NCI-H510A treated with DMSO at 0.1 percent for 48 hours (cell line): ENCODE results near the gene ZNF579.
A peak's percentile ranks its signal among the peaks of the same experiment; 100 is the strongest.
"Not testable (repeated sequence)": the region's sequence is repeated elsewhere in the genome, so short reads cannot be mapped to it uniquely, and the experiment has no call there.

ENCODE experiments used
- DNase-seq: peaks from one replicate; lab custom pipeline; 2025; lab: John Stamatoyannopoulos, UW

Gene ZNF579

DNA sequence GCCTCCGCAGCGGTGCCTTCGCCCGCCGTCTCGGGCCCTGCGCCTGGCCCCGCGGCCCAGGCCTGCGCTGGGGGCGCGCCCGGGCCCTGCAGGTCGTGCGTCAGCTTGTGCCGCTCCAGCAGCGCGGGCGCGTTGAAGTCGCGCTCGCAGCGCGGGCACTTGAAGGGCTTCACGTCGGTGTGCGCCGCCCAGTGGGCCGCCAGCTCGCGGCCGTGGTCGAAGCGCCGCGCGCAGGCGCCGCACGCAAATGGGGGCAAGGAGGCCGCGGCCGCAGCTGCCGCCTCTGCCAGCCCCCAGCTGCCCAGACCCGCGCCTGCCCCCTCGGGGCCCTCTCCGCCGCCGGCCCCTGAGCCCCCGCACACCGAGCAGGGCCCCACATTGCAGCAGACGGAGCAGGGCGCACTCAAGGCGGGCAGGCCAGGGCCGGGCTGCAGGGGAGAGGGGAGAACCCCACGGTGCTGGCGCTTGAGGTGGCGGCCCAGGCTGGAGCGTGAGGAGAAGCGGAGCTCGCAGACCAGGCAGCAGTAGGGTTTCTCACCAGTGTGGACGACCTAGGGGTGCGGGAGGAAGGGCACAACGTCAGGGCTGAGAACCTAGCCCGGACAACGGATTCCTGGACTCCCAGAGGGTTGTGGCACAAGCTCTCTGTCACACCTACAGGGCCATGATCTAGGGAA is 12.6 kb upstream of the ZNF579 start:
- DNase-seq: no peak

DNA sequence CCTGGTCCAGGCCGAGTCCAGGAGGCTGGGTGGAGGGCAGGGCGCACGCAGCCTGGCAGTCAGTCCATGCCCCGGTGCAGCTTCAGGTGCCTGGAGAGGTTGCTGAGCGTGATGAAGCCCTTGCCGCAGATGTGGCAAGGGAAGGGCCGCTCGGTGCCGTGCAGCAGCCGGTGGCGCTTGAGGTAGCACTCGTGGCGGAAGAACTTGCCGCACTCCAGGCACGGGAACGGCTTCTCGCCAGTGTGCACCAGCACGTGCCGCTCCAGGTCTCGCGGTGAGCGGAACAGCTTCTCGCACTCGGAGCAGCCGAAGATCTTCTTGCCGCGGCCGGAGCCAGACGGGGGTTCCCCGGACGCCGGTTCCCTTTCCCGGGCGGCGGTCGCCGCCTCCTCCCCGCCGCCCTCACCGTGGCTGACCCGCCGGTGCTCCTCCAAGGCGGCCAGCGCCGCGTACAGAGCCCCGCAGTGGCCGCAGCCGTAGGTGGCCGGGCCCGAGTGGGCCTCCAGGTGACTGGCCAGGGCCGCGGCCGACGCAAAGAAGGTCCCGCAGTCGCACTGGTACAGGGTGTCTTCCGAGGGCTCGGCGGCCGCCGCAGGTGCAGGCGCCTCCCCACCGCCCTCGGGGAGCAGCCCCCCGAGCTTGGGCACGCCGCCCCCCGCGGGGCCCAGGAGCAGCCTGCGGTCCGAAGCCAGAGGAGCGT is 11.9 kb upstream of the ZNF579 start:
- DNase-seq: no peak

DNA sequence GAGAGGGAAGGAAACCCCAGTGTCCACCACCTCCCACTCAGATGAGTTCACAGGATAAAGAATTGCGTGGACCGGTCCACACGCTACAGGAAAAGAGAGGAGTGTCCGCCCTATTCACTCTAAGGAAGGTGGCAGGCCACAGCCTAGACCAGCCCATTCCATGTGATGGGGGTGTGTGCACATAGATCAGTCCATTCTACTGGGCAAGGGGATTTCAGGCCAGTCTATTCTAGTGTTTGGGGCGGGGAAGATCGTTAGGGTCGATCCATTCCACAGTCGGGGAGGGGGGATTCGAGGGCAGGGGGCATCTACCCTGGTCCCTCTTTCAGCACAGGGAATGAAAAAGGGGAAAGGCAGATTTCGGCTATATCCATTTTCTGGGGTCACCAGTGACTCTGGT is 10.9 kb upstream of the ZNF579 start:
- DNase-seq: no peak

DNA sequence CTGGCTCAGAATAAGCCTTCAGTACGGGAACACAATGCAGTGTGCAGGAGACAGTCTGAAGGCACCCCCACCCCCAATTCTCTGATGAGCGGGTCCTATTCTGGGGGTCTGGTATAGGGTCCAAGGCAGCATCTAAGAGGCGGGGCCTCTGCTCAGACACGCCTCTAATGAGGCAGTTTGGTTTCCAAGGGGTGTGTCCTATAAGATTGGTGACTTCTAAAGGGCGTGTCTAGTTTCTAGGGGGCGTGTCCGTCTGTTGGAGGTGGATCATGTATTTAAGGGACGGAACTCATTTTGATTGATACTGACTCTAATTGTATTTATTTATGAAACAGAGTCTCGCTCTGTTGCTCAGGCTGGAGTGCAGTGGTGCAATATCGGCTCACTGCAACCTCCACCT is 10.0 kb upstream of the ZNF579 start:
- no peak for DNase-seq

DNA sequence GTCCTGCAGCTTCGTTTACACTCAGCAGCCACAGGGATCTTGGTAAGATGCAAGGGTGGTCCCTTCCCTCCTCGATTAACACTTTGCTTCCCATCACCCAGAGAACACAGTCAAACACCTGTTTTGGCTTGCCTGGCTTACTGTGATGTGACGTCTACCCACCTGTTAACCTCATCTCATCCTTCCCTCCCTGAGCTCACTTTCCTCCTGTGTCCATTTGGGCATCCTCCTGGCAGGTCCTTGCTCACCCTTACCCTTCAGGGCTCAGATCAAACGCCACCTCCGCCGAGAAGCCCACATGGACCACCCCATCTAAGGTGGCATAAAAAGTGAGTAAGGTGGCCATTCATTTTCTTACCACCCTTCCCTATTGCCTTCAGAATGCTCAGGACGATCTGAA is 9.5 kb upstream of the ZNF579 start:
- no peak for DNase-seq

DNA sequence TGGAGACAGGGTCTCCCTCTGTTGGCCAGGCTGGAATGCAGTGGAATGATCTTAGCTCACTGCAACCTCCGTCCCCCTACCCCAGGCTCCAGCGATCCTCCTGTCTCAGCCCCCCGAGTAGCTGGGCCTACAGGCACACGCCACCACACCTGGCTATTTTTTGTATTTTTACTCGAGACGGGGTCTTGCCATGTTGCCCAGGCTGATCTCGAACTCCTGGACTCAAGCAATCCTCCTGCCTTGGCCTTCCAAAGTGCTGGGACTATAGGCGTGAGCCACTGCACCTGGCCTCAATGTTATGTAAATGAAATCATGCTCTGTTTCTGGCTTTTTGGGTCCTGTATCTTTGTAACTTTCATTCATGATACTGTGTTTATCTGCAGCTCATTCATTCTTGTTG is 8.1 kb upstream of the ZNF579 start:
- no peak for DNase-seq

DNA sequence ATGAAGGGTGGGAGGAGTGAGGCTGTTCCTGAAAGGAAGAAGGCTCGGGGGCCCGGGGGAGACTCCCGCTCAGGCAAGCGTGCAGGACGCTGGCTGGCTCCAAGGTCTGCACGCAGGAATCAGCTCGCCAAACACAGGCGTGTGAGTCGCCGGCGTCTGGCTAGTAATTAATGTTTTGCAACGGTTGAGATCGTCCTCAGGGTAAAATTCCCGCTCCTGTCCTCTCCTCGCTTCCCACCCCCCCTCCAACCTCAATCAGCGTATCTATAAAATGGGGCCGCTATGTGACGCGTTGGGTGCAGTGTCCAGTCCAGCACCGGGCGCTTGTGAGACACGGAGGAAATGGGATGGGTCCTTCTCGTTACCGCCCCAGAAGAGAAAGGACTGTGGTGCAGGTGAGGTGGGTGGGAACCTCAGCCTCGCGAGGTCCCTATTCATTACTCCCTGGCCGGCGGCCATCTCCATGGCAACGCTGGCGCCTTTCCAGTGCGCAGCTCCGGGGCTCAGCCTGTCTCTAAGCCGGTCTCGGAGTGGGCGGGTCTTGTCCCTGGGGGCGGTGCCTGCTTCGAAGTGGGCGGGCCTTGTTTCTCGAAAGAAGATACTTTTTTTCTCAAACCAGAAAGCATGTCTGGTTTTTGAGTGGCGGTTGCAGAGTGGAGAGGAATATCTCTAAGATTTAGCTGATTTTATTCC is 6.5 kb upstream of the ZNF579 start:
- peak; percentile 92 for DNase-seq

DNA sequence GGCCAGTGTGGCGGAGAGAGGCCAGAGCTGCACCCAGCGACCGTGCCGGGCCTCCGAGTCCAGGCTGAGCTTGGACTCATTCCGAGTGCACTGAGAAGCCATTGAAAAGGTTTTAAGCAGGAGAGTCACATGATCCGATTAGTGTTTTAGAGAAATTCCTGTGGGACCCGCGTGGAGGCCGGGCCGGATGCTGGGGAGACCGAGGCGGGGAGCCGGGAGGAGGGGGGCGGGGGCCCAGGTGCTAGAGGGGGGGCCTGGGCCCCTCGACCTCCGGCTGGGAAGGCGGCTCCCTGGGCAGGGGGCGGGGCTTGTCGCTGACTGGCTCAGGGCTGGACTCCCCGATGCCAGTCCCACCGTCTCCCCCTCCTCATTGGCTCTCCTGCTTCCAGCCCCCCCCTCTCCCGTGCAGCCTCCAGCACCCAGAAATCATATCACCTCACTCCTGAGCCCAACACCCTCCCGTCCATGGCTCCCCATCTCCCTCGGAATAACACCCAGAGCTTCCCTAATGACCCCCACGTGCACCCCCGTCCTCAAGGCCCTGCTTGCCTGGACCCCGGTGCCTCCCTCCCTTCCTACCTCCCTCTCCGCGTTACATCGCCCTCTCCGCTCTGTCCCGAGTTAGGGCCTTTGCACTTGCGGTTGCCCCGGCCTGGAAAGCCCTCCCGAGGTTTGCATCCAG is 5.2 kb upstream of the ZNF579 start:
- DNase-seq: peak; percentile 58

DNA sequence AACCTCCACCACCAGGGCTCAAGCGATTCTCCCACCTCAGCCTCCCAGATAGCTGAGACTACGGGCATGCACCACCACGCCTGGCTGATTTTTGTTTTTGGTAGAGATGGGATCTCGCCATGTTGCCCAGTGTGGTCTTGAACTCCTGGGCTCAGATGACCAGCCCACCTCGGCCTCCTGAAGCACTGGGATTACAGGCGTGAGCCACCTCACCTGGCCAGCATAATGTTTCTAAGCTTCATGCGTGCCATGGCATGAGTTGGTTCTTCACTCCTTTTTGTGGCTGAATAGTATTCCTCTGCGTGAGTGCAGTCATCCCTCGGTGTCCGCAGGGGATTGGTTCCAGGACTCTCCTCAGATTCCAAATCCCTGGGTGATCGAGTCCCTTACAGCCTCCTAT is 4.2 kb upstream of the ZNF579 start:
- DNase-seq: no peak

DNA sequence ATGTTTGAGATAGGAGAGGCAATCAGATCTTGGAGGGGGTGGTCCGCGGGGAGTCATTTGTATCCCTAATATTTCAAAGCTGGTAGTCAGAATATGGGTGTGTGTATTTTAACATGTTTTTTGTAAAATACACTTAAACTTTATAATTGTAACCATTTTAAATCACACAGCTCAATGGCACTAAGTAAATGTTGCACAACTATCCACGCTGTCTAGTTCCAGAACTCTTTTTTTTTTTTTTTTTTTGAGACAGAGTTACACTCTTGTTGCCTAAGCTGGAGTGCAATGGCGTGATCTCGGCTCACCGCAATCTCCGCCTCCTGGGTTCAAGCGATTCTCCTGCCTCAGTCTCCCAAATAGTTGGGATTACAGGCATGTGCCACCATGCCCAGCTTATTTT is 3.2 kb upstream of the ZNF579 start:
- DNase-seq: not testable (repeated sequence)

DNA sequence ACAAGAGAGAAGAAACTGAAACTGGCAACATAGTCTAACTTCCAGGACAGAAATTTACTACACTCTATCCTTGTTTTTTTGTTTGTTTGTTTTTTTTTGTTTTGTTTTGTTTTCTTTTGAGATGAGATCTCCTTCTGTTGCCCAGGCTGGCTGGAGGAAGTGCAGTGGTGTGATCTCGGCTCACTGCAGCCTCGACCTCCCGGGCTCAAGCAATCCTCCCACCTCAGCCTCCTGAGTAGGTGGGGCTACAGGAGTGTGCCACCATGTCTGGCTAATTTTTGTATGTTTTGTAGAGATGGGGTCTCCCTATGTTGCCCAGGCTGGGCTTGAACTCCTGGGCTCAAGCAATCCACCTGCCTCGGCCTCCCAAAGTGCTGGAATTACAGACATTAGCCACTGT is 1.6 kb upstream of the ZNF579 start:
- DNase-seq: not testable (repeated sequence)

DNA sequence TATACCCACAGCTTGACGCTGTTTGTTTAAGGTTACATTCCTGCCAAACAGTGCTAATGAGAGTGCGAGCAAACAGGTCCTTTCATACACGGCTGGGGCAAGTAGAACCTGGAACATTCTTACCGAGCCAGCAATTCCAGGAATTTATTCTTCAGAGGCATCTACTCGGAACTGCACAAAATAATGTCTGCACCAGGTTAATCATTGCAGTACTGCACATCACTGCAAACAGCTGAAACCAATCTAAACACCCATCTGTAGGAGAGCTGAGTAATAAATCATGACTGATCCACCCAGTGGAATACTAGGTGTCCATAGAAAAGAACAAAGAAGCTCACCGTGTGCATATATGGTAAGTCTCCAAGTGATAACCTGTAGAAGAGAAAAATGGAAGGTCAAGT is 1.2 kb upstream of the ZNF579 start:
- DNase-seq: peak; percentile 6

DNA sequence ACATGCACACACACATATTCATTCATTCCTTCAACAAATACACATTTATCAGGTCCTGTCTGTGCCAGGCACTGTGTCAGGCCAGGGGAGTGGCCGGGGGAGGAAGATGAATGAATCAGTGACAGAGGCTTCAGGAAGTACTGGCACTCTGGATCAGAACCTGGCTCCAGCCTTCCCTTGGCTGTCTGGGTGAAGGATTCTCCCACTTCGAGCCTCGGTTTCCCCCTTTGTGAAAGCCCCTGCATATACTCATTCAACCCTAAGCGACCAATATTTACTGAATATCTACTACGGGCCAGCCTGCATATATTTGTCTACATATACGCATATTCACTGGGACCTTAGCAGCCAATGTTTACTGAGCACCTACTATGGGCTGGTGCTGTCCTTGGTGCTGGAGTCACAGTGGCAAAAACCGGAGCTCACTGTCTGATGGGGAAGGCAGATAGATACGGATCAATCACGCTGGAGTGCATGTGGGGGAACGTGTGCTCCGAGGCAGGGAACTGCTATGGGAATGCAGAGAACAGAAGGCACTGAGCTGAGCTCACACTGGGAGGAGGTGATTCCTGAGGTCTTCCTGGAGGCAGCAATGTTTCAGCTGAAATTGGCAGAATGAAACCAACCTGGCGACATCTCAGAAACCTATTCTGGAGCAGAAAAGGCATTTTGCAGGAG is 636 bp upstream of the ZNF579 start:
- no peak for DNase-seq

DNA sequence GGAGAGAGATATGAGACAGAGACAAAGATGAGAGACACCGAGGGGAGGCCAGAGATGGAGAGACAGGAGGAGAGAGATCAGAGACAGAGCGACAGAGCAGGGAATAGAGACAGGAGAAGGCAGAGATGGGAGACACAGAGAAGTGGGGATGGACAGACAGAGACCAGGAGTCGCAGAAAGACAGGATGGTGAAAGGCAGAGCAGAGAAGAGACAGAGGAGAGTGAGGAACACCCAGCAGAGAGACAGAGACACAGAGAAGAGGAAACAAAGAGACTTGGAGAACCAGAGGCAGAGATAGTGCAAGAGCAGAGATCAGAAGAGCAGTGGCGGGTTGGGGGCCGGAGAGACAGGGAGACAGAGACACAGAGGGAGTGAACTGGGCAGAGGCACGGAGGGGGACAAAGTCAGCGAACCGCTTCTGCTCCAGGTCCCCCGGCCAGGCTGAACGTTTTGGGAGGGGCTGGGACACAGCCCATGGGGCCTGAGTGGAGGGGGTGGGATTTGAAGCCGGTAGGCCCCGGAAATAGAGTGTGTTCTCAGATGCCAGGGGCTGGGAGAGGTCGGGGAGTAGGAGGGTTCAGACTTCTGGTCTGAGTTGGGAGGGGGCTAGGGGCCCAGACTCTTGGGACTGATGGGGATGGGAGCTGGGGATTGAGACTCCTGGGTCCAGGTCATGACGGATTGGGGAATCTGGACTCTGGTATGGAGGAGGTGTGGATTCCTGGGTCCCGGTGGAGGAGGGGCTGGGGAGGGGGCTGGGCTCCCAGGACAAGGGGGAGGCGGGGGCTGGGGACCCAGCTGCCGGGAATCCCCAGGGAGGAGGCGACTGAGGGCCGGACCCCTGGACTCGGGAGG is 654 bp downstream of the ZNF579 start:
- DNase-seq: no peak

DNA sequence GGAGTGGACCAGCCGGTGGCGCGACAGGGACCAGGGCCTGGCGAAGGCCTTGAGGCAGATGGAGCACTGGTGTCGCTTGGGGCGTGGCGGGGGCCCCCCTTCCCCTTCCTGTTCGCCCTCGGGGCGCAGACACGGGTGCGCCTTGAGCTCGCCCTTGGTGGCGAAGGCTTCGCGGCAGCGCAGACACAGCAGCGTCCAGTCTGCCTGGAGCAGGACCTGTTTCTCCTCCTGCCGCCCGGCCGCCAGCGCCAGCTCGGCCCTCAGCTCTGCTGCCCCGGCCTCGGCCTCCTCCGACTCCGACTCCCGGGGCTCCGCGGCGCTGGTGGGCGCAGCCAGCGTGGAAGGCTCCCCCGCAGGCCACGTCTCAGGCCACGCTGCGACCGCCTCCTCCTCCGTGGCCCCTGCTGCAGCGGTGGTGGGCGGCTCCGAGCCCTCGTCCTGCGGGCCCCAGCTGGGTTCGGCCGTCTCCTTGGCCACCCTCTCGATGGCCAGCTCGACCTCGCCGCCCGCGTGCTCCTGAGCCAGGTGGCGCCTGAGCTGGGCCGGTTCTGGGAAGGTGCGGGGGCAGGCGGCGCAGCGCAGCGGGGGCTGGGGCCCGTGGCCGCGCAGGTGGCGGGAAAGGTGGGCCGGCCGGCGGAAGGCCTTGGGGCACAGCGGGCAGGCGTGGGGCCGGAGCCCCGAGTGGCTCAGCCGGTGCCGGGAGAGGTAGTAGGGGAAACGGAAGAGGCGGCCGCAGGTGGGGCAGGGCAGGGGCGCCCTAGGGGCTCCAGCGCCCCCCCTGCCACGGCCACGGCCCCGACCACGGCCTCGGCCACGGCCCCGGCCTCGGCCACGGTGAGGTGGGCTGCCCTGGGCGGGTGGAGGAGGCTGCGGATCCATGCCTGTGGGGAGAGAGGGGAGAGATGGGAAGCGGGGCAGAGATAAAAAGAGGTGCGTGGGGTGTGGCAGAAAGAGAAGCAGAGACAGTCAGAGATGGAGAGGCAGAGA is 1.6 kb downstream of the ZNF579 start:
- DNase-seq: no peak

DNA sequence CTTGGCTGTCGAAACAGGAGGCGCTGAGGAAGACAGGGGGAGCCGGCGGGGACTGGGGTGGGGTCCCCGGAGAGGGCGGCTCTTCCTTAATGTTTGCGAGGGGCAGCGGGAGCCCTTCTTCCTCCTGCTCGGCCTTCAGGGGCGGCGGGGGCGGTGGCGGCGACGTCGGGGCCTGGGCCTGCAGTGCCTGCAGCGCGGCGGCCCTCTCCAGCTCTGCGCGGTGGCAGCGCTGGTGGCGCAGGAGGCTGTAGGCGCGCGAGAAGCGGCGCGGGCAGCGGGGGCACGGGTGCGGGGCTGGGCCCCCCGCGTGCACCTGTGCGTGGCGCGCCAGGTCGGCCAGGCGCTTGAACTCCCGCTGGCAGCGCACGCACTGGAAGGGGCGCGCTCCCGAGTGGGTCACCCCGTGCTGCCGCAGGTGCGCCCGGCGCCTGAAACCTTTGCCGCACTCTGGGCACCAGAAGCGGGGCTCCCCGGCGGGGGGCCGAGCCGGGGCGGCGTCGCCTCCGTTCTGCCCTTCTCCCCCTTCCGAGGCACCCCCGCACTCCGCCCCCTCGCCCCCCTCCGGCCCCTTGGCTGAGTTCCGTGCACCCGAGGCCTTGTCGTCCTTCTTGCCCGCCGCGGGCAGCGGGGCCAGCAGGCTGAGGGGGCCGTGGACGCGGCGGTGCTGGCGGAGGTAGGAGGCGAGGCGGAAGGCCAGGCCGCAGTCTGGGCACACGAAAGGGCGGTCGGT is 2.5 kb downstream of the ZNF579 start:
- no peak for DNase-seq

DNA sequence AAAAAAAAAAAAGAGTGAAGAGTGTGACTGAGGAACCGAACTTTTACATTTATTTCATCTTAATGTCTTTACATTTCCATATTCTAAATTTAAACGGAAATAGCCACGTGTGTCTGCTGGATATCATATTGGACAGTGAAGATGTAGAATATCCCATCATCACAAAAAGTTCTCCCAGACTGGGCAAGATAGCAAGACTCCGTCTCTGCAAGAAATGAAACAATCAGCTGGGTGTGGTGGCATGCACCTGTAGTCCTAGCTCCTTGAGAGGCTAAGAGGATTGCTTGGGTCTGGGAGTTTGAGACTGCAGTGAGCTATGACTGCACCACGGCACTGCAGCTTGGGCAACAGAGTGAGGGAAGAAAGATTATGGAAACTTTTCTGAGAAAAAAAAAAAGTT is 3.9 kb downstream of the ZNF579 start:
- DNase-seq: no peak

DNA sequence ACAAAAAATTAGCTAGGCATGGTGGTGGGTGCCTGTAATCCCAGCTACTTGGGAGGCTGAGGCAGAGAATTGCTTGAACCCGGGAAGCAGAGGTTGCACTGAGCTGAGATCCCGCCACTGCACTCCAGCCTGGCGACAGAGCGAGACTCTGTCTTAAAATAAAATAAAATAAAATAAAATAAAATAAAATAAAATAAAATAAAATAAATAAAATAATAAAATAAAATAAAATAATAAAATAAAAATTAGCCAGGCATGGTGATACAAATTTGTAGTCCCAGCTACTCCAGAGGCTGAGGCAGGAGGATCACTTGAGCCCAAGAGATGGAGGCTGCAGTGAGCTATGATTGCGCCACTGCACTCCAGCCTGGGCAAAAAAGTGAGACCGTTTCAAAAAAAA is 6.7 kb downstream of the ZNF579 start:
- DNase-seq: not testable (repeated sequence)

DNA sequence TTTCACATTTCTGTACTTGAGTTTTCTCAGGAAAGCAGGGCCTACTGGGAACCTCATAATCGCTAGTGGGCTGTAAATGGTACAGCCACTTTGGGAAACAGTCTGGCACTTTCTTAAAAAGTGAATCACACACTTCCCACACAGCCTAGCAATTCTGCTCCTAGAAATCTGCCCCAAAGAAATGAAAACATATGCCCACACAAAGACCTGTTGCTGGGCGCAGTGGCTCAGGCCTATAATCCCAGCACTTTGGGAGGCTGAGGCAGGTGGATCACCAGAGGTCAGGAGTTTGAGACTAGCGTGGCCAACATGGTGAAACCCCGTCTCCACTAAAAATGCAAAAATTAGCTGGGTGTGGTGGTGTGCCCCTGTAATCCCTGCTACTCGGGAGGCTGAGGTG is 11.2 kb downstream of the ZNF579 start:
- DNase-seq: not testable (repeated sequence)
